ENCODE results near the gene INPP5E.

GRCh38 chr9:136421791-136422190 lies 17.9 kb downstream of the INPP5E start:
- no peak for TF ChIP-seq EZH2 (IDR thresholded peaks at IDR 0.05; ENCODE audit: borderline replicate concordance)
- TF ChIP-seq CTCF (IDR thresholded peaks at IDR 0.05; ENCODE audit: poor library complexity): no peak
- TF ChIP-seq EZH2phosphoT487 (IDR thresholded peaks at IDR 0.05; ENCODE audit: low read depth, severe bottlenecking, unreplicated experiment): no peak
